Testis (tissue), 2 donors: ENCODE data around the gene DTX3.

Source experiments
- CTCF ChIP-seq, 3 experiments: fragments of 450-650 bp in 2 of 3; fragments of 200-600 bp in 1 of 3; sonication (generic) in 1 of 3; IDR thresholded peaks; one replicate each; pipeline ENCODE4 v1.5.1; 2016 to 2019; ENCODE audit warnings: antibody characterized with exemption in 3 of 3, mild to moderate bottlenecking in 2 of 3, moderate library complexity in 1 of 3
- POLR2A ChIP-seq: fragments of 450-650 bp; IDR thresholded peaks from one replicate; pipeline ENCODE4 v1.6.1; 2017; ENCODE audit warnings: antibody characterized with exemption, mild to moderate bottlenecking, moderate library complexity

- TF ChIP-seq CTCF (IDR thresholded peaks at IDR 0.05), result no peak
- no peak for TF ChIP-seq POLR2A
Observed at GRCh38 chr12:57623385-57623784, 18.8 kb downstream of the DTX3 start.
